Retina (tissue), 1 donor: ENCODE measurements around the gene TSGA10IP.
"Not testable (repeated sequence)": the region's sequence is repeated elsewhere in the genome, so short reads cannot be mapped to it uniquely, and the experiment has no call there.

Source experiments
- DNase-seq: peaks from one replicate; pipeline ENCODE4 v3.0.0-alpha.2; 2016

TSGA10IP gene

DNA sequence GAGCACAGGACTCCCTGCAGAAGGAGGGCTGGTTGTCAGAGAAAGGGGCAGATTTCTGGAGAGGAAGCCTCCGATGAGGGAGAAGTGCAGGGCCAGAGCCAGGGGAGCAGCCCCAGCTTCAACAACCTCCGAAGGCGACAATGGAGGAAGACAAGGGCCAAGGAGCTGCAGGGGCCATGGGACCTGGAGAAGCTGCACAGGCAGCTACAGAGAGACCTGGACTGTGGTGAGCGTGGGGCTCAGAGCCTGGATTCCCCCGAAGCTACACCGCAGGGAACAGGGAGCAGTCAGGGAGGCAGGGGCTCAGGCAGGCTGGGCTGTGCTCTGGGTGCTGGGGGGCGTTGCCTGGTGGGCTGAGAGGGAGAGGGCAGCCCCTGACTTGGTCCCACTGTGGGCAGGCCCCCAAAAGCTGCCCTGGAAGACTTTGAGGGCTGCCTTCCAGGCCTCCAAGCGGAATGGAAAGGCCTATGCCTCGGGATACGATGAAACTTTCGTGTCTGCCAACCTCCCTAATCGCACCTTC lies 2.4 kb downstream of the TSGA10IP start:
- DNase-seq: no peak

DNA sequence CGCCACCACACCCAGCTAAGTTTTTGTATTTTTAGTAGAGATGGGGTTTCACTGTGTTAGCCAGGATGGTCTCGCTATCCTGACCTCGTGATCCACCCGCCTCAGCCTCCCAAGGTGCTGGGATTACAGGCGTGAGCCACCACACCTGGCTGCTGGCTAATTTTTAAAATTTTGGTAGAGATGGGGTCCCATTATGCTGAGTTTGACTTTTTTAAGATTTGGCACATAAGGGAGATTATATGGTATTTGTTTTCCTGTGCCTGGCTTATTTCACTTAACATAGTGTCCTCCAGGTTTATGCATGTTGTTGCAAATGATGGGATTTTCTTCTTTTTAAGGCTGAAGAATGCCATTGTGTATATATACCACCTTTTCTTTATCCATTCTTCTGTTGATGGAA lies 5.4 kb downstream of the TSGA10IP start:
- DNase-seq: not testable (repeated sequence)

DNA sequence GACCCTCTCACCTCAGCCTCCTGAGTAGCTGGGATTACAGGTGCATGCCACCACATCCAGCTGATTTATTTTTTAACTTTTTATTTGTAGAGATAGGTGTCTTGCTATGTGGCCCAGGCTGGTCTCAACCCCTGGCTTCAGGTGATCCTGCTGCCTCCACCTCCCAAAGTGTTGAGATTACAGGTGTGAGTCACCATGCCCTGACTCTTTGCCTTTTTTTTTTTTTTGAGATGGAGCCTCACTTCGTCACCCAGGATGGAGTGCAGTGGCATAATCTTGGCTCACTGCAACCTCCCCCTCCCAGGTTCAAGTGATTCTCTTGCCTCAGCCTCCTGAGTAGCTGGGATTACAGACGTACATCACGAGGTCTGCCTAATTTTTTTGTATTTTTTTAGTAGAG lies 6.4 kb downstream of the TSGA10IP start:
- DNase-seq: not testable (repeated sequence)

DNA sequence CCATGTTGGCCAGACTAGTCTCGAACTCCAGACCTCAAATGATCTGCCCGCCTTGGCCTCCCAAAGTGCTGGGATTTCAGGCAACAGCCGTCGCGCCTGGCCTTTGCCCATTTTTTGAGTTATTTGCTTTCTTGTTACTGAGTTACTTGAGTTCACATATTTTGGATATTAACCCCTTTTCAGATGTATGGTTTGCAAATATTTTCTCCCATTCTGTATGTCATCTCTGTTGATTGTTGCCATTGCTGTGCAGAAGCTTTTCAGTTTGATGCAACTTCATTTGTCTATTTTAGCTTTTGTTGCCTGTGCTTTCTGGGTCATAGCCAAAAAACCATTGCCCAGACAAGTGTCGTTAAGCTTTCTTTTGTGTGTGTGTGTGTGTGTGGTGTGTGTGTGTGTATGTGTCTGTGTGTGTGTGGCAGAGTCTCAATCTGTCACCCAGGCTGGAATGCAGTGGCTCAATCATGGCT lies 6.8 kb downstream of the TSGA10IP start:
- no peak for DNase-seq

DNA sequence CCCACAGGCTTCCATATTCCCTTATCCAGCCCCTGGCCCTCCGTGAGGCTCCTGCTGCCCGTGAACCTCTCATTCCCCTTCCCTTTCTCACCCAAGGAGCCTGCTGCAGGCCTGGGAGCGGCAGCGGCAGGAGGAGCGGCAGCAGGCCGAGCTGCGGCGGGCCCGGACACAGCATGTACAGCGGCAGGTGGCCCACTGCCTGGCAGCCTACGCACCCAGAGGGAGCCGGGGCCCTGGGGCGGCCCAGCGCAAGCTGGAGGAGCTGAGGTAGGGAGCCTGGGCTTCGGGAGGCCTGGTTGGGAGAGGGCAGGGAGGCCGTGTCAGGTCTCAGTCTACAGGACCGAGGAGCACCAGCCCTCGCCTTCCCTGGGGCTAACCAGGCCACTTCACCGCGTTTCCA lies 8.2 kb downstream of the TSGA10IP start:
- no peak for DNase-seq

DNA sequence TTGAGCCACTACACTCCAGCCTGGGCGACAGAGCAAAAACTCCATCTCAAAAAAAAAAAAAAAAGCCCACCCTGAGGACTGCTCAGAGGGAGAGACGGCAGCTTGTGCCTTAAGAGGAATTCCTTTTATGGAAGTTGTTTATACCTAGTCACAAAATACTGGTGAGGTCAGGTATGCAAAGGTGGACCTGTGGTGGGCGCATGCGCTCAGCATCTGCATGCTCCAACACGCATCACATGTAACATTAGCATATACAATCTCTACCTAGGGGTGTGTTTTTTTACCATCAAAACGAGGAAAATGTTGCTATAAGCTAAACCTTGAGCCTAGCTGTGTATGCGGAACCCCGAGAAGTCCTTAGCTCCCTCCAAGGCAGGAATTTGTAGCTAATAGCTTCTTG lies 9.5 kb downstream of the TSGA10IP start:
- no peak for DNase-seq

DNA sequence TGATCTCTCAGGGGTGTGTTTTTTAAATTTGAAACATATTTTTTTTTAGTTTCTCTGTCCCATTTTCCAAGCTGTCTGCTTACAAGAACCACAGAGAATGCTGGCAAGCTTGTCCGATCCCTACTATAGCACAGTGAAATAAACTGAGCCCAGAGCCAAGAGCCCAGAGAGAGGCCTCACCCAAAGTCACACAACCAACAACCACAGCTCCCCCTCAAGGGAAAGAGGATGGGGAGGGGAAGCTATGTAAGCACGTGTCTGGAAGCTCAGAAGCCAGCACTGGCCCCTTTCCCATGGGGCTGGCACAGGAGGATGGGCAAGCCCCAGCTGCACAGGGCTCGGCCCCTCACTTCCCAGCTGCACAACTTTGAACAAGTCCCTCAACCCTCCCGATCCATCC lies 13.0 kb downstream of the TSGA10IP start:
- DNase-seq: no peak

DNA sequence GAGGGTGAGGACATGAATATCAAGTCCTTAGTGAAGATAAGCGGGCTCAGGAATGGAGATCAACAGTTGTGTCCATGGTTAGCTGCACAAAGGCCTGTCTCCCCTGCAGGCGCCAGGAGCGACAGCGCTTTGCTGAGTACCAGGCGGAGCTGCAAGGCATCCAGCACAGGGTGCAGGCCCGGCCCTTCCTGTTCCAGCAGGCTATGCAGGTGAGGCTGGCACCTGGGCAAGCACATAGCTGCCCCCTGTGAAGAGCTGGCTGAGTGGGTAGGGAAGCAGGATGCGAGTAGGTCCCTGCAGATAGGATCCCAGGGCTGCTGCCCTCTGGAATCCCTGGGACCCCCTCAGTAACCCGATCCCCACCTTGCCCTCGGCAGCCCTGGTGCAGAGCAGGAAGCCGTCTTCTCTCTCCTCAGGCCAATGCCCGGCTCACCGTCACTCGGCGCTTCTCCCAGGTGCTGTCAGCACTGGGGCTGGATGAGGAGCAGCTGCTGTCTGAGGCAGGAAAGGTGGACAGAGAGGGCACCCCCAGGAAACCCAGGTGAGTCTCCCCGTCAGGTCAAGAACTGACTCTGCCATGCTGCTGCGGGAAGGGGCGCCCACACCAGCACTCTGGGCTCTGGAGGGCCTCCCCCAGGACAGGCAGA lies 13.6 kb downstream of the TSGA10IP start:
- no peak for DNase-seq

DNA sequence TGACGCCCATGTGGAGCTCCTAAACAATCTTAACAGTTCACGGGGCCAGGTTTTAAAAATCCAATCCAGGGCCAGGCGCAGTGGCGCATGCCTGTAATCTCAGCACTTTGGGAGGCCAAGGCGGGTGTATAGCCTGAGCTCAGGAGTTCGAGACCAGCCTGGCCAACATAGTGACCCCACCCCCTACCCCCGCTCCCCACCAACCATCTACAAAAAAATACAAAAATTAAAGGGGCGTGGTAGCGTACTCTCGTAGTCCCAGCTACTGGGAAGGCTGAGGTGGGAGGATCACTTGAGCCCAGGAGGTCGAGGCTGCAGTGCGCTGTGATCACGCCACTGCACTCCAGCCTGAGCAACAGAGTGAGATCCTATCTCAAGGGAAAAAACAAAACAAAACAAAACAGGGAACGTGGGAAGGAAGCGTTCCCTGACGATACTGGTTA lies 15.6 kb downstream of the TSGA10IP start:
- DNase-seq: no peak

DNA sequence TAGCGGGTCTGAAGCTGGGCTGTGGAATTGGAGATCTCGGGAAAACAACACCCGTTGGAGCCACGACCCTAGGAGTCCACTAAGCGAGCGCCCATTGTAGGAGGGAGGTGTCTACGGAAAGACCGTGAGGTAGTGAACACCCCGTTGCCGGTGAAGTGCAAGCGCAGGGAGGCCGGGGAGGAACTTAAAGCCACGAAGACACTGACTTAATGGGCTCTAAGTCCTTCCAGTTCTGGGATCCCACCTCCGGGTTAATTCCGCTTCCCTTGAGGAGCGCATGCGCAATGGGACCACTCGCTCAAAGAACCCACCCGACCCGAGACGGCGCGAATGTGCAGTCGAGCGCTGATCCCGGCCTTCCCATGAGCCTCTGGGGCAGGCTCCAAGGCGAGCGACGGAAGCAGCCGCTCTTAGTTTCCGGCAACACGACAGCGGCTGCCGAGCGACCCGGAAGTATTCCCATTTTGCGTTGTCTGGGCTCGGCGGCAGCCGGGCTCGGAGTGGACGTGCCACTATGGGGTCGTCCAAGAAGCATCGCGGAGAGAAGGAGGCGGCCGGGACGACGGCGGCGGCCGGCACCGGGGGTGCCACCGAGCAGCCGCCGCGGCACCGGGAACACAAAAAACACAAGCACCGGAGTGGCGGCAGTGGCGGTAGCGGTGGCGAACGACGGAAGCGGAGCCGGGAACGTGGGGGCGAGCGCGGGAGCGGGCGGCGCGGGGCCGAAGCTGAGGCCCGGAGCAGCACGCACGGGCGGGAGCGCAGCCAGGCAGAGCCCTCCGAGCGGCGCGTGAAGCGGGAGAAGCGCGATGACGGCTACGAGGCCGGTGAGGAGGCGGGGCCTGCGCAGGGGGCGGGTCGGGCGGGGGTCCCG lies 16.2 kb downstream of the TSGA10IP start, which contains the start of gene SART1:
SART1 (plus strand) TSS at position 468 of the 874 bp plus-strand sequence; CDS start at position 515, 47 bp downstream.
- peak; percentile 96 for DNase-seq

DNA sequence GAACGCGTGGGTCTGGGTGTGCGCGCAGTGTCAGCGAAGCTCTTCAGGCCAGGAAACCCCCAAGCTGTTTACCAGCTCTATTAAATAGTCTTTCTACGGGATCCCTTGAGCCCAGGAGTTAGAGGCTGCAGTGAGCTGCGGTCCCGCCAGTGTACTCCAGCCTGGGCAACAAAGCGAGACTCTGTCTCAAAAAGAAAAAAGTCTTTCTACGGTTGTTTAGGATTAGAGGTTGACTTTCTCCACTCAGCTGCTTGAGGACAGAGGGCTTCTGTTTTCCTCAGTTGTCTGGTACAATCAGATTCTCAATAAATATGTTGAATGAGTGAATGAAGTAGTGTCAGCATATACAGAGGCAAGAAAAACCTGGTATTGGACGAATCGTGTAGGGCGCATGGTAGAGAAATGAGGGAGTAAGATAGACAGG lies 16.9 kb downstream of the TSGA10IP start:
- DNase-seq: no peak

DNA sequence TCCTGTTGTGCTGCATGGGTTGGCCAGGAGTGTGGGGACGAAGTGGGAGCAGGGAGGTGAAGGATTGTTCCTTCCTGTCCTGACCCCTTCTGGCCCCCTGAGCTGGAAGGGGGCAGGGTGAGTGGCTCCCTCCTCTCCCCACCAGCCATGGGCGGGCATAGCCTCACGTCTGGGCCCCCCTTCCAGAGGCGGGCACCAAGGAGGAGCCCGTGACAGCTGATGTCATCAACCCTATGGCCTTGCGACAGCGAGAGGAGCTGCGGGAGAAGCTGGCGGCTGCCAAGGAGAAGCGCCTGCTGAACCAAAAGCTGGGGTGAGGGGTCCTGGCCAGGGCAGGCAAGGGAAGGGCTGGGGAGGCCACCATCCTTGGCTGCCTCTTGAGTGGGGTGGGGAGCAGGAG lies 19.6 kb downstream of the TSGA10IP start:
- no peak for DNase-seq

DNA sequence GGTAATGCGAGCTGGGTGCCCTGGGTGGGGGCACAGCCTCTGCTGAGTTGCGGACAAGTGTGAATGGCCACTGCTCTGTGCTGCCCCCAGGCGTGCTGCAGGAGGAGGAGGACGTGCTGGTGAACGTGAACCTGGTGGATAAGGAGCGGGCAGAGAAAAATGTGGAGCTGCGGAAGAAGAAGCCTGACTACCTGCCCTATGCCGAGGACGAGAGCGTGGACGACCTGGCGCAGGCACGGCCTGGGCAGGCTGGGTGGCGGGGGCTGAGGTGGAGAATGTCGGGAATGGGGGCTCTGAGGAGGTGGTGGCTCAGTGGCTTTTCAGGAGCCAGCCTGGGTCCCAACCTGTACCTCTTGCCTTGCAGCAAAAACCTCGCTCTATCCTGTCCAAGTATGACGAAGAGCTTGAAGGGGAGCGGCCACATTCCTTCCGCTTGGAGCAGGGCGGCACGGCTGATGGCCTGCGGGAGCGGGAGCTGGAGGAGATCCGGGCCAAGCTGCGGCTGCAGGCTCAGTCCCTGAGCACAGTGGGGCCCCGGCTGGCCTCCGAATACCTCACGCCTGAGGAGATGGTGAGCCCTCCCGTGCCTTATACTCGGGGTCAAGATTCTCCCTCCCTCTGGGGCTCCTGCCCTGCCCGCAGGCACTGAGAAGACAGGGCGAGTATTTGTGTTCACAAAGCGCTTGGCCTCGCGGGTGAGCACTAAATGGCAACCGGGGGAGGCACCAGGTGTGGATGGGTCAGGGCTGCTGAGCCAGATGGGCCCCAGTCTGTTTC lies 20.9 kb downstream of the TSGA10IP start:
- no peak for DNase-seq

DNA sequence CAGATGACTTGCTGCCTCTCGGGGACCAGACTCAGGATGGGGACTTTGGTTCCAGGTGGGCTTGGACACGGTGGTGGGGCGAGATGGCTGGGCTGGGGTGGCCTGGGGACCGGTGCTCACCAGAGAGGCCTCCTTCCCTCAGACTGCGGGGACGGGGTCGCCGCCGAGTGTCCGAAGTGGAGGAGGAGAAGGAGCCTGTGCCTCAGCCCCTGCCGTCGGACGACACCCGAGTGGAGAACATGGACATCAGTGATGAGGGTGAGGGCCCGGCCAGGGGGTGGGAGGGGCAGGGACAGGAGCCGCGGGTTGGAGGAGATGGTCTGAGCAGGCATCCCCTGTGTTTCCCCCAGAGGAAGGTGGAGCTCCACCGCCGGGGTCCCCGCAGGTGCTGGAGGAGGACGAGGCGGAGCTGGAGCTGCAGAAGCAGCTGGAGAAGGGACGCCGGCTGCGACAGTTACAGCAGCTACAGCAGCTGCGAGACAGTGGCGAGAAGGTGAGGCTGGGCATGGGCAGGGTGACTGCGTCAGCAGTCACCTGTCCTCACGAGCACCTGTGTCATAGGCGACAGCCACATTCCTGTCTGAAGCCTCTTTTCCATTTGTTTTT lies 22.2 kb downstream of the TSGA10IP start:
- no peak for DNase-seq

DNA sequence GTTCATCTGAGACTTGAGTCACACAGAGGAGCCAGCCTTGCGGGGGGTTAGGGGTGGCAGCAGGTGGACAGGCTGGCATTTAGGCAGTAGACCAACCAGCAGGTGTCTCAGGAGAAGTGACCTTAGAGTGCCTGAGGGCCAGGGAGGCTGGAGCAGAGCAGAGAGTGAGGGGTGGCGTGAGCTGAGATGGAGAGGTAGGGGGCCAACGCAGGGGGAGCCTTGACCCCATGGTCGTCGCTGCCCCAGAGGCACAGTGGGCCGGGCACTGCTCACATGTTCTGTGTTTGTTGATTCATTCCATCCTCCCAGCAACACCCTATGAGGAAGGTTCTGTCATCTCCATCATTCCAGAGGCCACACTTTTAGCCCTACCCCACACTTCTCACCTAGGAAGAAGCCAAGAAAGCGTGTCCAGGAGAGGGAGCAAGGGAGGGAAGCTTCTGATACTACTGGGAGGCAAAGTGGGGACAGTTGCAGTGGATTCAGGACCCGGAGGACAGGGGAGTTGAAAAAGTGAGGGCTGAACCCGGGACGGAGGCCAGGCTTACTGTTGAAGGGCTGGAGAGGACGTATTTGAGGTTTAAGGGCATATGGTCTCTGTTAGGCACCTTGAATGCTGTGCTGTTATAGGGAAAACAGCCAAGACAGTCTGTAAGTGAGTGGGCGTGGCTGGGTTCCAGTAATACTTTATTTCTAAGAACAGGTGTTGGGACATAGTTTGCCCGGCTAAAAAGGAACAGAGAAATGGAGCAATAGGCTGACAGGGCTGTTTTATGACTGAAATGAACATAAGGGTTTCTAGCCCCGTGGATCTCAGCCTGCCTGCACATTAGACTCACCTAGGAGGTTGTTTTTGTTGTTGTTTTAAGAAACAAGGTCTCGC lies 23.6 kb downstream of the TSGA10IP start:
- no peak for DNase-seq

DNA sequence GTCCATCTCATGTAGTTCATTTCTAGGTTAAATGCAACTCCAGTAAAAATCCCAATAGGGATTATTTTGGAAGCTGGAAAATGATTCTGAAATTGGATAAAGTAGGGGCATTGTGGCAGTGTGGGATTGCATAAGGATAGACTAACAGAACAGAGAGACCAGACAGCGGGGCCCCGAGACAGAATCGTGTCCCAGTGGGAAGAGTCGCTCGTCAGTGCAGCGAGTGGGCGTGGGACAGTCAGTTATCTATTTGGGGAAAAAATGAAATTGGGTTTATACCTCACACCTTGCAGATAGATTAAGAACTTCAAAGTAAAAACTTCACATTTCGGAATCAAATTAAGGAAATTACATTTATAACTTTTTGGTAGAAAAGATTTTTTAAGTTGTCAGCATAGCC lies 26.8 kb downstream of the TSGA10IP start:
- no peak for DNase-seq

DNA sequence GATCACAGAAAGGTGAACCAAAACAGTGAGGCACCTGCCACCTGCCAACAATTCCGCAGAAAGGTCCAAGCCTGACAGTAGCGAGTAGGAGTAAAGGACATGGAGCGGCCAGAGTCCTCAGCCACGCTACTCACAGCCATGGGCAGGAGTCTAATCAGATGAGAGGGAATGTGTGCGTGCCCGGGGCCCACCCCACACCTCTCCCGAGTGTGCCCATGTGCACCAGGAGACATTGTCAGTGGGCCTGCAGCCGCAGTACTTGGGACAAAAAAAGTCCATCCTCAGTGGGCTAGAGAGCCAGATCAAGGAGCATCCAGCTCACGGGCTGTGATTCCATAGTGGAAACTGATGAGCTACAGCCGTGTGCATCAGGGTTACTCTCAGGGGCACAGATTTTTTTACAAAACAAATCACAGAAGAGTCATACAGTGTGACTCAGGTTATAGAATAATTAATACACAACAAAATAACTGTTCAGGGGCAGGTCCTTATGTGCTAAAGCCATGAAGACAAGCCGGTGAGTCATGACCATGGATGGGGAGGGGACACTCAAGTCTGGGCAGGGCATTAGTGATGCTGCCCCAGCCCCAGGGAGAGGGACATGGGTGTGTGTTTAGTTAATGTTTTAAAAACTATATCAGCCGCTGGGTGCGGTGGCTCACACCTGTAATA lies 28.3 kb downstream of the TSGA10IP start:
- DNase-seq: no peak

DNA sequence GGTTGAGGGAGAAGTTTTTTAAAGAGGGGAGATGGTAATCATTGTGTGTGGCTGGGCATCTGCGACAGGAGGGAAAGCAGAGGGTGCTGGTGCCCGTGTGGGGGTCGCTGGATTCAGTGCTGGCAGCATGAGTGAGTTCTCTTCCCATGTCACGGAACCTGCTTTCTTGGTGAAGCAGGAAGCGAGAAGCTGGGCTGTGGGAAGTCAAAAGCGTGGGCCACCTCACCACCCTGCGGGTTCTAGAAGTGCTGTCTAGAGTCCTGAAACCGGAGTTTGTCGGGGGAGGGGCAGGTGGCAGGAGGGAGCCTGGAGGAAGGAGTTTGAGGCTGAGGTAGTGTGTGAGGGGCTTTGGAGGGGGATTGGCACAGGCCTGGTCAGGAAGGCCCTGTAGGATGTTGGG lies 30.5 kb downstream of the TSGA10IP start:
- DNase-seq: no peak

DNA sequence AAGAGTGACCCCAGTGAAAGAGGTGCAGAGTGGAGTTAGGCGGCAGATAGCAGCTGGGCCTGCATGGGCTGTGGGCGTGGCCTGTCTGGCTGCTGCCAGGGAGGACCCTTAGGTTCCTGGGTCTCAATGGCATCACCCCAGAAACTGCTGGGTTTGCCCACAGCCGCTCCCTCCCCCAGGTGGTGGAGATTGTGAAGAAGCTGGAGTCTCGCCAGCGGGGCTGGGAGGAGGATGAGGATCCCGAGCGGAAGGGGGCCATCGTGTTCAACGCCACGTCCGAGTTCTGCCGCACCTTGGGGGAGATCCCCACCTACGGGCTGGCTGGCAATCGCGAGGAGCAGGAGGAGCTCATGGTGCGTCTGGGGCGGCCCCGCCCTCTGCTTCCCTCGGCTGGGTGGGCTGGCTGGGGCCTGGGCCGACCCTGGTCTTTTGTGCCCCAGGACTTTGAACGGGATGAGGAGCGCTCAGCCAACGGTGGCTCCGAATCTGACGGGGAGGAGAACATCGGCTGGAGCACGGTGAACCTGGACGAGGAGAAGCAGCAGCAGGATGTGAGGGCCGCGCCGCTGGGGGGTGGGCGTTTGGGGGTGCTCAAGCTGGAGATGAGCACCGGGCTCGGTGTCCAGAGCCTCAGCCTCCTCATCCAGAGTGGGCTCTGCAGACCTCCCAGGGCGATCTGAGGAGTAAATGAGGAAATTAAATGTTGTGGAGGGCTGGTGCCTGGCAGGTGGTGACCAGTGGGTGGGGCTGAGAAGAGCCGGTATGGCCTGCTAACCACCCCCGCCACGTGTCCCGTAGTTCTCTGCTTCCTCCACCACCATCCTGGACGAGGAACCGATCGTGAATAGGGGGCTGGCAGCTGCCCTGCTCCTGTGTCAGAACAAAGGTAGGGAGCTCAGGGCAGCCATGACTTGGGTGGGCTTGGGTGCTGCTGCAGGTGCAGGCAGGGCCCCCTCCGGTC lies 31.2 kb downstream of the TSGA10IP start:
- no peak for DNase-seq
